NCI-H1417 treated with DMSO at 0.1 percent for 48 hours (cell line): ENCODE measurements around the gene HIVEP1.

Experiments used
- DNase-seq: peaks from one replicate; lab custom pipeline; 2025; lab: John Stamatoyannopoulos, UW

Gene HIVEP1

DNA sequence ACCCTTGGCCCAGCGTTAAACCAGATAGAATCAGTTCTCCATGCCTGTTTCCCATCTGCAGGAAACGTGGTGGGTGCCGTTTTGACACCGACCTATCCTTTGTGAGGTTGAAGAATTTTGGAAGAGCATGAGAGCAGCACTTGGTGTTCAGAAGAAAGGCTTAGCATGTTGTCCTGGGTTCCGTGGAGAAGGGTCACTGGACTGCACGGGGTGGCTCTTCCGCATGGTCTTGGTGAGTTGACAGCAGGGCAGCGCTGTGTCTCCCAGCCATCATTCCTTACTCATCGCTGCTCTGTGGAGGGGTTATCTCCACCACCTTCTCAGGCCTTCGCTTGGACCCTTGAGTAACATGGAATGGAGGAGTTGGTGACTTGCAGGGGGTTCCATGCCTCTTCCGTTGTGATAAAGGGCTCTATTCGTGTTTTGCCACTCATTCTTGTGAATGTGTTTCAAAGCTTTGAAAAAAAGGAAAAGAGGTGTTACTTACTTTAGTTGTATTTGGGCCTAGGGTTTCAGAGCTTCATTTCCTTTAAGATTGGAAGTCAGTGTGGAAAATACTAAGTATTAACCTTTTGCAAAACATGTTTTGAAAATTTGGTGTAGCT lies 8.2 kb downstream of the HIVEP1 start:
- no peak for DNase-seq

GRCh38 chr6:12022481-12022880 lies 10.4 kb downstream of the HIVEP1 start:
- DNase-seq = no peak

GRCh38 chr6:12022953-12023388 lies 10.9 kb downstream of the HIVEP1 start:
- no peak for DNase-seq

DNA sequence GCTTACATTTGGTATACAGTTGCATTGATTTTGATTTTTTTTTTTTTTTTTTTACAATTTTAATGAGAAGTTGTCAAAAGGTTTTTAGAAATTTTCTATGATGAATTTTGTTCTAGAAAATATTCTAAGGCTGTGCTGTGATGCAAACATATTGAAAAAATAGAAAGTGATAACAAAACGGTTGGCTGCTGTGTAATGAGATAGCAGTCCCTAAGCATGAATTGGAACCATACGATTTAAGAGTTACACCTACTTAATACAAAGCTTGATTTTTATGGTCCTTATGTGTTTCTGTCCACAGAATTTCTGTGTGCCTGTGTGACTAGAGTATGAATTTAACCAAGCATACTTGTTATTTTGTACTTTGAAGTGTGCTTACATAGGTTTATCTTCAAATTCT lies 12.1 kb downstream of the HIVEP1 start:
- DNase-seq = no peak

- DNase-seq = no peak
Observed at GRCh38 chr6:12024699-12025434, 12.8 kb downstream of the HIVEP1 start.

DNA sequence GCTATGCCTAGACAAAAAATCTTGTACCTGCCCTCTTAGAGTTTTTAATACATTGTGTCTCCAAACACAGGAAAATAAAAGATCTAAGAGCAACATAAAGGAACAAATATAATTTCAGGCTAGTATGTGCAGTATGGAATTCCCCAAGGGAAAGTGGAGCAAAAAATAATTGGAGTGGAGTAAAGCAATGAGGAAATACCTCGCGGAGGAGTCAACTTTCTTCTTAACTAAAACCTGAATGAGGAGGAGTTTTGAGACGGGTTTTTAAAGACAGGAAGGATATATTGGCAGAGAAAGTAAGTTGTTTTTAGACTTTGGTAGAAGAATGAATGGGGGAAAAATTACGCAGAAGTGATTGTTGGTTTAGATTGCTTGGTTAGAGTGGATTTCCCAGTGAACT lies 14.0 kb downstream of the HIVEP1 start:
- DNase-seq = no peak

- no peak for DNase-seq
Observed at GRCh38 chr6:12026833-12027232, 14.7 kb downstream of the HIVEP1 start.

DNA sequence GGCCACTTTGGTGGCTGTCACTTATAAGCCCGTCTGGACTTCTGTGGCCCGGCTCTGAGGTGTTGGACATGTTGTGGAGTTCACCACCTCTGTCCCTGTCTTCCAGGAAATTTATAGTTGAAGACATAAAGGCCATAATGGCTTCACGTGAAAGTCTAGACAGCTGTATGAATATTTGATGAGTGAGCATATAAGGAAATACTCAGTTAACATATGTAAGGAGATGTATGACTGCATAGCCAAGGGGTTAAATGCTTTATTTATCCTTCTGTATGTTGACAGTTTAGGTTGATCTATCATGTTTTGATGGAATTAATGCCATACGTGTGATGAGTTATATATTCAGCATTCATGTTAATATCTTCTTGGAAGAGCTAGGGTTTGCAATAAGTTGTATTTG lies 16.1 kb downstream of the HIVEP1 start:
- DNase-seq = no peak

- no peak for DNase-seq
Observed at GRCh38 chr6:12029979-12030737, 18.0 kb downstream of the HIVEP1 start.

GRCh38 chr6:12030993-12031550 lies 19.0 kb downstream of the HIVEP1 start:
- no peak for DNase-seq

DNA sequence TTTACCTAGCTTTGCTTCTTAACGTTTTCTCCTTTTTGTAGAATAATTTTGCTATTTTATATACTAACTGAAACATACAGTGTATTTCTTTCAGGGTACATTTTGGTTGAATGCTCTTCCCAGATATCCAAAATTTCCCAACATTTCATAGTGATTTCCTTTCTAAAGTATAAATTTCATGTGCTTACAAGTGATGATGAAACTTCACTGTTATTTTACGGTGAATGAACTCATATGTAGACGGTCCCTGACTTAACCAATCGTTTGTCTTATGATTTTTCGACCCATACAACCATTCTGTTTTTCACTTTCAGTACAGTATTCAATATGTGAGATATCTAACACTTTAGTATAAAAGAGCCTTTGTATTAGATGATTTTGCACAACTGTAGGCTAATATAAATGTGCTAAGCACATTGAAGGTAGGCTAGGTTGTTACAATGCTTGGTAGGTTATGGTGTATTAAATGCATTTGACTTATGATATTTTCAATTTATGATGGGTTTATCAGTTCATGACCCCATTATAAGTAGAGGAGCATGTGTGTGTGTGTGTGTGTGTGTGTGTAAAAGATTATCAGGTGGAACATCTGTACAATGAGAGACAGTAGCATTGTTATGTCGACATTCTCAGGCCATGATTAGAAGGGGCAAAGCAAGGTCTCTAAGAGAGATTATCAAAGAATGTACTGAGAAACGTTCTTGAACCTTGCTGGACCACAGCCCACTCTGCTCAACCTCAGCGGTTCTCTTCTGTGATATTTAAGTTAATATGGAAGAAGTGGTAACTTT lies 20.9 kb downstream of the HIVEP1 start:
- DNase-seq = no peak

DNA sequence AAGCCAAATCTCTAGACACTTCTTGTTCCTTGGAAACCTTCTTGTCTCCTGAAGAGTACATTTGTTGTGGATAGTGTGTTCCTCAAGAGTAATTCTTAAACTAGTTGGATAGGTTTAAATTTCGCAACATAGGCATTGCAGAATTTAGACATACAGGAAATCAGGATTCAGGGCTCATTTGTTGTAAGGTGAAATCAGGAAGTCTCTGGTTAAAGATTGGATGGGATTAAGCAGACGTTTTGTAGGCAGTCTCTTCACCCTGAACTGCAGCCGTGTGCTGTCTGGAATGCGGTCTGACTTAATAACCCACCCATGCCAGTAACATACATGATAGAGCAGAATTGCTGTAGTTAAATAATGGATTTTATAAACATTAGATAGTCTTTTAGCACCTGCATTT lies 21.7 kb downstream of the HIVEP1 start:
- DNase-seq = no peak

DNA sequence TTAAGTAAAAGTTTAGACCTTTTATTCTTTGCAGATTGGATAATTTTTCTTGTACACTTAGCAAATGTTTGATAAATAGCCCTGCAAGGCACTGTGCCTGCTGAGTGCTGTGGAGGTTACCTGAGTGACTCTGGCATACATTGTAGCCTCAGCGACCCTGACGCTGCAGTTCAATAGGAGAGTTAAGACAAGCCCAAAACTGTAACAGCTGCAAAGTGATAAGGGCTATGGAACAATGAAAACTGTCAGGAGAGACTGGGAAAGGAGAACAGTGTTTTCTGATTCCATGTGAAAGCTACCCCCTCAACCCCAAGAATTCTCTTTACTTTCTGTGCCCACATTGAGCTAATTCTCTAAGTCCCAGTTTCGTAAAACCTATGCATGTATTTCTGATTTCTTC lies 22.2 kb downstream of the HIVEP1 start:
- DNase-seq = no peak

GRCh38 chr6:12034837-12035236 lies 22.7 kb downstream of the HIVEP1 start:
- no peak for DNase-seq

DNA sequence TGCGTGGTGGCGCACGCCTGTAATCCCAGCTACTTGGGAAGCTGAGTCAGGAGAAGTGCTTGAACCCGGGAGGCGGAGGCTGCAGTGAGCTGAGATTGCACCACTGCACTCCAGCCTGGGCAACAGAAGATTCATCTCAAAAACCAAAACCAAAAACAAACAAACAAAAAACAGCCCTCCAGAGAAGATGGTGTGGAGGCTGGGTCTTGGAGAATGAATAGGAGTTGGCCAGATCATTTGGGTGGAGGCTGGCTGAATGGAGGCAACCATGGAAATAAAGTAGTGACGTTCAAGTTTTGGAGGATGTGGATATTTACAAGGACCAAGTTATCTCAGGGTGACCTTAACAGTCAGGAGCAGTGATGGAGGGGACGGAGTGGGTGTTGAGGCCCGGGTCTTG lies 24.7 kb downstream of the HIVEP1 start:
- DNase-seq = no peak

DNA sequence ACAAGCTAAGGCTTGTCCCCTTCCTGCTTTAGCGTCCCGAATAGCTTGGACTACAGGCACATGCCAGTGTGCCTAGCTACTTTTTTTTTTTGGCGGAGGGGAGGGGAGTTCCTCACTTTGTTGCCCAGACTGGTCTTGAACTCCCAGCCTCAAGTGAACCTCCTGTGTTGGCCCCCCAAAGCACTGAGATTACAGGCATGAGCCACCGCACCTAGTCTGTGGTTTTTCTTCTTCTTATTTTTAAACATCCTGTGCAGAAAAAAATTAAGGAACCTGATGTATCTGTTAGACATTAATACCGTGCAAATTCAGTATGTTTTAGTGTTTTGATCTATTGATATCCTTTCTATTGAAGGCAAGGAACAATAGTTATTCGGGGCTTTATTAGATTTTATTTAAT lies 25.7 kb downstream of the HIVEP1 start:
- no peak for DNase-seq

- DNase-seq = no peak
Observed at GRCh38 chr6:12039540-12040459, 27.7 kb downstream of the HIVEP1 start.

DNA sequence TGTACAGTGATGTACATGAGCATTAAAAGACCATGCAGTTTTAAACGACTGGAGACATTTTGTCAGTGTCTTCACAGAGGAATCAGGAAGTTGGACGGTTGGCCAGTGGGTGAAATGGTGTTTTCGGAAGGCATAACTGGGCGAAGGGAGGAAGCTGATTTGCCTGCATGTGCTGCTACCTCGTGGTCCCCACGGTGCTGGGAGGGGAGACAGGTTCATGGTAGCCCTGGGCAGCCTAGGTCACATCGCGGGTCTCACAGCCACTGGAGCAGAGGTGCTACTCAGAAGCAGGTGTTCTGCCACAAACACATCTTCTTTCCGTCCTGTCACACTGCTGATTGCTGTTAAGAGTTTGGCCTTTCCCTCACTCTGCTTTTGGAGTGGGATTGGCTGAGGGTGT lies 35.2 kb downstream of the HIVEP1 start:
- no peak for DNase-seq

GRCh38 chr6:12047792-12048432 lies 35.8 kb downstream of the HIVEP1 start:
- no peak for DNase-seq

GRCh38 chr6:12048609-12049008 lies 36.5 kb downstream of the HIVEP1 start:
- DNase-seq = no peak
